Ovary (tissue), 3 donors: ENCODE measurements around the gene OR13H1.

Experiments used
- CTCF ChIP-seq, 3 donors: fragments of 450-650 bp in 2 of 3; fragments of 200-600 bp in 1 of 3; IDR thresholded peaks; one replicate each; pipeline versions ENCODE4 v1.5.1 to v1.8.0; 2016 to 2022; ENCODE audit warnings: antibody characterized with exemption in 3 of 3, mild to moderate bottlenecking in 1 of 3
- EP300 ChIP-seq: sonication (generic); formaldehyde crosslinking; IDR thresholded peaks from one replicate; pipeline ENCODE4 v1.6.1; 2017; ENCODE audit warnings: antibody characterized with exemption
- POLR2A ChIP-seq: fragments of 450-650 bp; IDR thresholded peaks from one replicate; pipeline ENCODE4 v1.6.1; 2017; ENCODE audit warnings: antibody characterized with exemption, mild to moderate bottlenecking, moderate library complexity
- donor health status: DM: no; HTN: no; CAD: no.

DNA sequence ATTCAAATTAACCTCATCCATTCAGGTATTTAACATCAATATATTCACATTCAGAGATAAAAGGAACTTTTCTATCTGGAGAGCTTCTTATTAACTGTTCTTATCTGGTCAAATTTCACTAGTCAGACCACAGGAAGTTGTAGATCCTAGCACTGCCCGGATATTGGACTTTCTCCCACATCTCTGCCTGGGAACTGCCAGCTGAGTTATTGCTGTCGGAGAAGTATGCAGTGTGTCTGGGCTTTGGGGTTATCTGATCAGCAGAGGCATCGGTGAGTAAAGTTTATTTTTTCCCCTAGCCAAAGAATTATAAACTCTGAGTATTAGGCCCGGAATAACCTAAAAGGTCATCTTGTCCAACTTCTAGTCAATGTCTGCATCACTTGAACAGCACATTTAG, 45.1 kb downstream of the OR13H1 start:
- TF ChIP-seq CTCF (IDR thresholded peaks at IDR 0.05) (no peak), POLR2A (no peak), EP300 (no peak)
